Trophoblast cell (in vitro differentiated cells and primary cell): Measurements from ENCODE around the gene EIF3B.
"Not testable (repeated sequence)": the region's sequence is repeated elsewhere in the genome, so short reads cannot be mapped to it uniquely, and the experiment has no call there.

Experiments
- DNase-seq, 2 donors: peaks; one replicate each; pipeline ENCODE4 v3.0.0-alpha.2; 2016
- H2AFZ ChIP-seq: 2 replicates; pipeline ENCODE4 v1.6.1; 2013; ENCODE audit warnings: low read length, moderate library complexity, mild to moderate bottlenecking; ENCODE audit not compliant: insufficient read depth, poor library complexity
- H2AK5ac ChIP-seq: 2 replicates; pipeline ENCODE4 v1.6.1; 2013; ENCODE audit warnings: mild to moderate bottlenecking, low read length
- H2BK120ac ChIP-seq: 2 replicates; pipeline ENCODE4 v1.6.1; 2013; ENCODE audit warnings: low read length, mild to moderate bottlenecking, moderate library complexity; ENCODE audit not compliant: insufficient read depth, poor library complexity
- H2BK12ac ChIP-seq: 2 replicates; pipeline ENCODE4 v1.6.1; 2013; ENCODE audit warnings: mild to moderate bottlenecking, low read length, moderate library complexity
- H2BK5ac ChIP-seq: 2 replicates; pipeline ENCODE4 v1.6.1; 2013; ENCODE audit warnings: low read length, low read depth, moderate library complexity, mild to moderate bottlenecking; ENCODE audit not compliant: poor library complexity
- H3K14ac ChIP-seq: 2 replicates; pipeline ENCODE4 v1.6.1; 2013; ENCODE audit warnings: mild to moderate bottlenecking, low read length
- H3K18ac ChIP-seq: 2 replicates; pipeline ENCODE4 v1.6.1; 2013; ENCODE audit warnings: mild to moderate bottlenecking, low read length
- H3K23ac ChIP-seq: 2 replicates; pipeline ENCODE4 v1.6.1; 2013; ENCODE audit warnings: low read length
- H3K27ac ChIP-seq: 2 replicates; pipeline ENCODE4 v1.5.1; 2013; ENCODE audit warnings: low read depth, mild to moderate bottlenecking, inconsistent platforms, low read length, moderate library complexity
- H3K27me3 ChIP-seq: 2 replicates; pipeline ENCODE4 v1.6.1; 2013; ENCODE audit warnings: inconsistent platforms, mild to moderate bottlenecking, low read length, moderate library complexity; ENCODE audit not compliant: insufficient read depth
- H3K36me3 ChIP-seq, 2 experiments: 1 replicate in 1 of 2; 2 replicates in 1 of 2; pipeline ENCODE4 v1.6.1; 2013; ENCODE audit warnings: low read length in 2 of 2, mild to moderate bottlenecking in 2 of 2, moderate library complexity in 1 of 2; ENCODE audit not compliant: insufficient read depth in 2 of 2, control insufficient read depth in 1 of 2
- H3K4ac ChIP-seq: 2 replicates; pipeline ENCODE4 v1.6.1; 2013; ENCODE audit warnings: low read depth, mild to moderate bottlenecking, low read length, moderate library complexity
- H3K4me1 ChIP-seq, 2 experiments: 1 replicate in 1 of 2; 2 replicates in 1 of 2; pipeline ENCODE4 v1.6.1; 2013; ENCODE audit warnings: low read length in 2 of 2, mild to moderate bottlenecking in 2 of 2, moderate library complexity in 1 of 2; ENCODE audit not compliant: insufficient read depth in 2 of 2, control insufficient read depth in 1 of 2
- H3K4me2 ChIP-seq: 2 replicates; pipeline ENCODE4 v1.6.1; 2013; ENCODE audit warnings: inconsistent platforms, mild to moderate bottlenecking, low read length, moderate library complexity
- H3K4me3 ChIP-seq: 2 replicates; pipeline ENCODE4 v1.5.1; 2013; ENCODE audit warnings: mild to moderate bottlenecking, low read depth, low read length, inconsistent platforms
- H3K79me1 ChIP-seq: one replicate; pipeline ENCODE4 v1.6.1; 2013; ENCODE audit warnings: low read length
- H3K79me2 ChIP-seq: 2 replicates; pipeline ENCODE4 v1.6.1; 2013; ENCODE audit warnings: low read length, mild to moderate bottlenecking; ENCODE audit not compliant: control insufficient read depth, insufficient read depth, poor library complexity
- H3K9ac ChIP-seq: 2 replicates; pipeline ENCODE4 v1.6.1; 2013; ENCODE audit warnings: mild to moderate bottlenecking, low read length
- H3K9me3 ChIP-seq: 2 replicates; pipeline ENCODE4 v1.6.1; 2013; ENCODE audit warnings: low read depth, mild to moderate bottlenecking, control low read depth, inconsistent platforms, low read length; ENCODE audit not compliant: insufficient read depth
- H4K12ac ChIP-seq: 2 replicates; pipeline ENCODE4 v1.6.1; 2013; ENCODE audit warnings: low read depth, mild to moderate bottlenecking, low read length, moderate library complexity
- H4K8ac ChIP-seq: 2 replicates; pipeline ENCODE4 v1.6.1; 2013; ENCODE audit warnings: low read depth, mild to moderate bottlenecking, low read length, moderate library complexity
- H4K91ac ChIP-seq: one replicate; pipeline ENCODE4 v1.6.1; 2013; ENCODE audit warnings: low read depth, mild to moderate bottlenecking, low read length, moderate library complexity
- WGBS: extraction: QIAGEN DNeasy Blood & Tissue Kit; methylation state at CpG from one replicate; pipeline ENCODE4 v1.1.7; 2013; ENCODE audit warnings: missing lambda C conversion rate; ENCODE audit not compliant: insufficient read length, insufficient coverage; ENCODE audit errors: extremely low coverage; 5-methylcytosine and 5-hydroxymethylcytosine counted together

The EIF3B gene

DNA sequence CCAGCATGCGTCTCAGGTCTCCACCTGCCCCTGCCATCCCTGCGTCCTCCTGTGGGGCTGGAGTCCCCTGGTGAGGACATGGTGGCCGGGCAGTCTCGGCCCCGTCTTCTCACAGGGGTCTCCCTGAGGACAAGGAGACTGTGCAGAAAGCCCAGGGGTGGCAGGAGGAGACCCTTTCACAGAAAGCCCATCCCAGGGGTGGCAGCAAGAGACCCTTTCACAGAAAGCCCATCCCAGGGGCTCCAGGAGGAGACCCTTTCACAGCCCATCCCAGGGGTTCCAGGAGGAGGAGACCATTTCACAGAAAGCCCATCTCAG is 34.0 kb downstream of the EIF3B start:
- H3K4ac ChIP-seq = no peak overlapping the region
- no peak overlapping the region for H2BK5ac ChIP-seq
- H4K91ac ChIP-seq = no peak overlapping the region
- H2AFZ ChIP-seq = no peak overlapping the region
- H3K4me1 ChIP-seq = no peaks in the 10 kb centered on the region
- H2BK120ac ChIP-seq = no peak overlapping the region
- no peaks in the 10 kb centered on the region for H3K79me2 ChIP-seq
- H3K9me3 ChIP-seq = no peaks in the 10 kb centered on the region
- WGBS = no CpG with 5 or more reads among the region's 5 CpGs
- H4K12ac ChIP-seq = no peak overlapping the region
- H3K9ac ChIP-seq = no peak overlapping the region
- H3K18ac ChIP-seq = no peak overlapping the region
- H2BK12ac ChIP-seq = no peak overlapping the region
- H3K27me3 ChIP-seq = no peaks in the 10 kb centered on the region
- H2AK5ac ChIP-seq = no peak overlapping the region
- no peak overlapping the region for H3K27ac ChIP-seq
- no peak overlapping the region for H3K23ac ChIP-seq
- peaks cover 0 to 7% of the 10 kb centered on the region in 2 experiments for H3K36me3 ChIP-seq
- H3K79me1 ChIP-seq = no peaks in the 10 kb centered on the region
- no peak overlapping the region for H3K4me3 ChIP-seq
- no peak for DNase-seq
- no peak overlapping the region for H3K4me2 ChIP-seq
- H4K8ac ChIP-seq = no peak overlapping the region
- H3K14ac ChIP-seq = no peak overlapping the region

DNA sequence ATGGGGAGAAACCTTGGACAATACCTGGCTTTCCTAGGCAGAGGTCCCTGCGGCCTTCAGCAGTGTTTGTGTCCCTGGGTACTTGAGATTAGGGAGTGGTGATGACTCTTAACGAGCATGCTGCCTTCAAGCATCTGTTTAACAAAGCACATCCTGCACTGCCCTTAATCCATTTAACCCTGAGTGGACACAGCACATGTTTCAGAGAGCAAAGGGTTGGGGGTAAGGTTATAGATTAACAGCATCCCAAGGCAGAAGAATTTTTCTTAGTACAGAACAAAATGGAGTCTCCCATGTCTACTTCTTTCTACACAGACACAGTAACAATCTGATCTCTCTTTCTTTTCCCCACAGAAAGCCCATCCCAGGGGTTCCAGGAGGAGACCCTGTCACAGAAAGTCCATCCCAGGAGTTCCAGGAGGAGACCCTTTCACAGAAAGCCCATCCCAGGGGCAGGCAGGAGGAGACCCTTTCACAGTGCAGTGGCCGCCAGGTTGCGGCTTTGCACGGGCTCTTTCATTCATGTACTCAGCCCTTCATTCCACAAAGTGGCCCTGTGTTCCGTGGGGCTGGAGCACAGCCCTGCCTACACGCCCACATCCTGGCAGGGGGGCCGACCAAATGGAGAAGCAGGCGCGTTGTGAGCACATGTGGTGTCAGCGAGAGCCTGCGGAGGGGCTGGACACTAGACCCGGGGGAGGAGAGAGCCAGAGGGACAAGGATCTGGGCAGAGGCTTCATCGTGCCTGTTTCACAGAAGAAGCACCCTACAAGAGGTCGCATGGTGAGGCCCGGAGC is 35.6 kb downstream of the EIF3B start:
- WGBS = no CpG with 5 or more reads among the region's 16 CpGs
- not testable (repeated sequence) for DNase-seq, H3K4me1 ChIP-seq, H2AFZ ChIP-seq, H3K9me3 ChIP-seq, H3K4me2 ChIP-seq, H3K18ac ChIP-seq, H2BK12ac ChIP-seq, H3K36me3 ChIP-seq, H3K27ac ChIP-seq, H3K27me3 ChIP-seq, H4K8ac ChIP-seq, H4K91ac ChIP-seq, H2AK5ac ChIP-seq, H3K9ac ChIP-seq, H4K12ac ChIP-seq, H3K23ac ChIP-seq, H3K79me2 ChIP-seq, H3K79me1 ChIP-seq, H3K4ac ChIP-seq, H2BK5ac ChIP-seq, H3K4me3 ChIP-seq, H3K14ac ChIP-seq, H2BK120ac ChIP-seq

GRCh38 chr7:2393706-2394105 is 39.1 kb downstream of the EIF3B start:
- DNase-seq = no peak
- Histone ChIP-seq H4K91ac (no peak overlapping the region), H2BK5ac (no peak overlapping the region), H2AFZ (no peak overlapping the region), H2AK5ac (no peak overlapping the region), H3K4me3 (no peak overlapping the region), H3K4me2 (no peak overlapping the region), H4K8ac (no peak overlapping the region), H3K9me3 (no peaks in the 10 kb centered on the region), H3K79me1 (no peaks in the 10 kb centered on the region), H3K4me1 (no peaks in the 10 kb centered on the region), H3K27ac (no peak overlapping the region), H3K9ac (no peak overlapping the region), H3K4ac (no peak overlapping the region), H3K18ac (no peak overlapping the region), H3K36me3 (peaks cover 0 to 3% of the 10 kb centered on the region in 2 experiments), H2BK120ac (no peak overlapping the region), H3K14ac (no peak overlapping the region), H3K27me3 (no peaks in the 10 kb centered on the region), H3K23ac (no peak overlapping the region), H2BK12ac (no peak overlapping the region), H3K79me2 (no peaks in the 10 kb centered on the region), H4K12ac (no peak overlapping the region)
- WGBS = no CpG with 5 or more reads among the region's 12 CpGs

DNA sequence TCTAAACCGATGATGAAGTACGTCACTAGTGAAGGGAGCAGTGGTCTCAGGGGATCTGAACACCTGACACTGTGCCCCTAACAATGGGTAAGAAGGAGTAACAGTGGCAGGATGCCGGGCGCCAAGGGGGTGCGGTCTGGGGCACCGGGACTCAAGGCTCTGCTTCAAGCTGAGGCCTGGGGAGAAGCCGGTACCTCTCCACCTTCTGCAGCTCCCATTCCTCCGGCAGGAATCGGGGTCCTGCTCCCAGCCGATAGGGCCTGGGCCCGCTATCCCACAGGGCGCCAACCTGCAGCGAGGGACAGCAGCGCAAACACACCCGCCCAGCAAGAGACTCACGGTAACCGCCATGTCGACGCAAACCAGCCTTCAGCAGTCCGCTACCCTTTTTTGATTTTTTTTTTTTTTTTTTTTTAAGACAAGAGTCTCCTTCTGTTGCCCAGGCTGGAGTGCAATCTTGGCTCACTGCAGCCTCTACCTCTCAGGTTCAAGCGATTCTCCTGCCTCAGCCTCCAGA is 40.0 kb downstream of the EIF3B start:
- no peak overlapping the region for H3K18ac ChIP-seq
- H3K4me1 ChIP-seq = no peaks in the 10 kb centered on the region
- H3K4ac ChIP-seq = no peak overlapping the region
- H3K9me3 ChIP-seq = no peaks in the 10 kb centered on the region
- H2BK120ac ChIP-seq = no peak overlapping the region
- no peaks in the 10 kb centered on the region for H3K79me1 ChIP-seq
- no peak overlapping the region for H2BK5ac ChIP-seq
- no CpG with 5 or more reads among the region's 21 CpGs for WGBS
- no peaks in the 10 kb centered on the region for H3K79me2 ChIP-seq
- H2BK12ac ChIP-seq = no peak overlapping the region
- peaks cover 0 to 3% of the 10 kb centered on the region in 2 experiments for H3K36me3 ChIP-seq
- no peak overlapping the region for H3K27ac ChIP-seq
- no peak overlapping the region for H4K91ac ChIP-seq
- H3K4me3 ChIP-seq = no peak overlapping the region
- H2AFZ ChIP-seq = no peak overlapping the region
- H4K12ac ChIP-seq = no peak overlapping the region
- no peak overlapping the region for H3K23ac ChIP-seq
- no peak overlapping the region for H3K14ac ChIP-seq
- H2AK5ac ChIP-seq = no peak overlapping the region
- no peak overlapping the region for H3K4me2 ChIP-seq
- no peak for DNase-seq
- H4K8ac ChIP-seq = no peak overlapping the region
- H3K27me3 ChIP-seq = no peaks in the 10 kb centered on the region
- no peak overlapping the region for H3K9ac ChIP-seq
